CD4-positive, alpha-beta T cell treated with Interleukin-10 for 1 hour (primary cell): ENCODE measurements around the gene C19orf85.

Experiments
- DNase-seq: peaks from one replicate; pipeline ENCODE4 v3.0.0-alpha.2; 2020

C19orf85 gene

GRCh38 chr19:55436847-55437246, 27.7 kb downstream of the C19orf85 start:
- no peak for DNase-seq

- DNase-seq, result no peak
These were observed 29.5 kb downstream of the C19orf85 start for GRCh38 chr19:55435020-55435419.

- DNase-seq, result no peak
These were observed 30.1 kb downstream of the C19orf85 start for GRCh38 chr19:55434356-55434919.

- no peak for DNase-seq
These were observed 31.3 kb downstream of the C19orf85 start for GRCh38 chr19:55433292-55433691.

GRCh38 chr19:55432241-55432959, 32.2 kb downstream of the C19orf85 start:
- DNase-seq, result no peak

- DNase-seq, result no peak
These were observed 33.4 kb downstream of the C19orf85 start for GRCh38 chr19:55431183-55431582.

- no peak for DNase-seq
These were observed 38.5 kb downstream of the C19orf85 start for GRCh38 chr19:55426042-55426441.

GRCh38 chr19:55424518-55424917, 40.0 kb downstream of the C19orf85 start:
- no peak for DNase-seq

GRCh38 chr19:55423225-55424005, 41.1 kb downstream of the C19orf85 start:
- DNase-seq, result no peak

GRCh38 chr19:55421281-55421680, 43.3 kb downstream of the C19orf85 start:
- DNase-seq, result peak; percentile 59

GRCh38 chr19:55419624-55420236, 44.8 kb downstream of the C19orf85 start:
- no peak for DNase-seq

- no peak for DNase-seq
These were observed 45.4 kb downstream of the C19orf85 start for GRCh38 chr19:55419103-55419502.

GRCh38 chr19:55418185-55418584, 46.4 kb downstream of the C19orf85 start:
- DNase-seq, result peak; percentile 76
